Measurements from ENCODE around the gene FAM110A. TPM values are rescaled to one million over a fixed set of nuclear protein-coding genes. Genes with fewer than 3 reads are reported as not detected.
"Not testable (repeated sequence)": the region's sequence is repeated elsewhere in the genome, so short reads cannot be mapped to it uniquely, and the experiment has no call there.

Gene FAM110A
- total RNA-seq, 1 donor from 2014 or later = 11.0 TPM

- H3K27me3 Mint-ChIP-seq = peaks cover 22% of the 10 kb centered on the region
- no peak for TF ChIP-seq CTCF (IDR thresholded peaks at IDR 0.05)
- no peak overlapping the region for H3K27ac Mint-ChIP-seq
- peaks cover 6% of the 10 kb centered on the region for H3K9me3 Mint-ChIP-seq
- ChIA-PET CTCF (no interaction called here), POLR2A (no interaction called here)
- no peak for ATAC-seq (ENCODE audit: low read depth)
- intact Hi-C loops (cut with micrococcal nuclease) = no loop called here
- H3K36me3 Mint-ChIP-seq (ENCODE audit: low read depth) = no peaks in the 10 kb centered on the region
- H3K4me1 Mint-ChIP-seq = no peaks in the 10 kb centered on the region
- H3K4me3 Mint-ChIP-seq = no peak overlapping the region
- no peak for DNase-seq
Measured at GRCh38 chr20:801678-802077, 31.8 kb upstream of the FAM110A start.

DNA sequence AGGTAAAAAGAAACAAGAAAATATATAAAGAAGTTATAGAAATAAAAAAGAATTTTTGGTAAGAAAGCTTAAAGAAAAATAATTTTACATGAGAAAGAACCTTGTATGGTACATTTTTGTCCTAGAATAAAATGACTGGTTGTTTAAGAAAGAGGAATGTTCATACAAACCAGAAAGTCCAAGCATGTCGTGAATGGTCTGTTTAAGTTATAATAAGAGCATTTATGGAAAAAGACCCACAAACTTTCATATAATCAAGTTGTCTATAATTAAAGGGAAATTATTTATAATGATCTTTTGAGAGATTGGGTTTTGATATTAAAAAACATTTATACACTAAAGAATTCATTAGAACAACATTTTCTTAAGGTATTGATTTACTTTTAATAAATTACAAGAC is 27.8 kb upstream of the FAM110A start:
- Mint-ChIP-seq H3K36me3 (ENCODE audit: low read depth) (no peaks in the 10 kb centered on the region), H3K4me1 (no peaks in the 10 kb centered on the region), H3K9me3 (peaks cover 6% of the 10 kb centered on the region), H3K4me3 (no peak overlapping the region), H3K27me3 (peaks cover 27% of the 10 kb centered on the region), H3K27ac (no peak overlapping the region)
- CTCF ChIA-PET = interaction anchor here (1.2 to 1.5 kb wide), 2 partner anchors 11 to 150 kb away, joined by 4 to 6 read pairs; no protein-coding TSS in a partner anchor
- DNase-seq (no peak), ATAC-seq (ENCODE audit: low read depth) (no peak)
- intact Hi-C loops (cut with micrococcal nuclease) = no loop called here
- no peak for TF ChIP-seq CTCF (IDR thresholded peaks at IDR 0.05)
- POLR2A ChIA-PET = no interaction called here

GRCh38 chr20:811776-812434 is 21.6 kb upstream of the FAM110A start:
- H3K4me3 Mint-ChIP-seq; DNase-seq; H3K36me3 Mint-ChIP-seq (ENCODE audit: low read depth); H3K9me3 Mint-ChIP-seq; CTCF ChIA-PET; ATAC-seq (ENCODE audit: low read depth); intact Hi-C loops (cut with micrococcal nuclease); H3K27ac Mint-ChIP-seq; POLR2A ChIA-PET; H3K4me1 Mint-ChIP-seq: not testable (repeated sequence)
- peaks cover 39% of the 10 kb centered on the region for H3K27me3 Mint-ChIP-seq

- CTCF ChIA-PET; intact Hi-C loops (cut with micrococcal nuclease); H3K4me3 Mint-ChIP-seq; ATAC-seq (ENCODE audit: low read depth); H3K4me1 Mint-ChIP-seq; DNase-seq; POLR2A ChIA-PET; H3K36me3 Mint-ChIP-seq (ENCODE audit: low read depth); H3K27ac Mint-ChIP-seq; H3K9me3 Mint-ChIP-seq: not testable (repeated sequence)
- H3K27me3 Mint-ChIP-seq = peaks cover 39% of the 10 kb centered on the region
Measured at GRCh38 chr20:812435-812814, 21.1 kb upstream of the FAM110A start.

GRCh38 chr20:813390-813789 is 20.1 kb upstream of the FAM110A start:
- POLR2A ChIA-PET = no interaction called here
- peaks cover 39% of the 10 kb centered on the region for H3K27me3 Mint-ChIP-seq
- no peaks in the 10 kb centered on the region for H3K4me1 Mint-ChIP-seq
- DNase-seq (no peak), ATAC-seq (ENCODE audit: low read depth) (no peak)
- intact Hi-C loops (cut with micrococcal nuclease) = no loop called here
- TF ChIP-seq CTCF (IDR thresholded peaks at IDR 0.05) = no peak
- H3K9me3 Mint-ChIP-seq = no peaks in the 10 kb centered on the region
- H3K4me3 Mint-ChIP-seq = no peak overlapping the region
- H3K27ac Mint-ChIP-seq = no peak overlapping the region
- H3K36me3 Mint-ChIP-seq (ENCODE audit: low read depth) = no peaks in the 10 kb centered on the region
- CTCF ChIA-PET = interaction anchor here (6.4 kb wide), 1 partner anchor 144 kb away, joined by 222 read pairs; no protein-coding TSS in a partner anchor

- H3K27ac Mint-ChIP-seq = no peak overlapping the region
- no peaks in the 10 kb centered on the region for H3K4me1 Mint-ChIP-seq
- TF ChIP-seq CTCF (IDR thresholded peaks at IDR 0.05) = no peak
- ATAC-seq (ENCODE audit: low read depth) = no peak
- intact Hi-C loops (cut with micrococcal nuclease) = loop anchor here (5.0 kb wide), 1 partner anchor 47 kb away; no protein-coding TSS in a partner anchor
- H3K27me3 Mint-ChIP-seq = peaks cover 30% of the 10 kb centered on the region
- DNase-seq = no peak
- no peaks in the 10 kb centered on the region for H3K9me3 Mint-ChIP-seq
- POLR2A ChIA-PET = no interaction called here
- no peaks in the 10 kb centered on the region for H3K36me3 Mint-ChIP-seq (ENCODE audit: low read depth)
- CTCF ChIA-PET = interaction anchor here (1.5 to 6.4 kb wide), 5 partner anchors 91 to 397 kb away, joined by 3 to 222 read pairs (median 12); no protein-coding TSS in a partner anchor
- H3K4me3 Mint-ChIP-seq = no peak overlapping the region
Measured at GRCh38 chr20:815226-815625, 18.3 kb upstream of the FAM110A start.

Data from activated B cell treated with CpG ODN at 0.5 μM for 24 hours (primary cell).